Activated CD4-positive, alpha-beta T cell treated with anti-CD3 and anti-CD28 coated beads for 36 hours (primary cell): ENCODE results near the gene USP51. TPM values are rescaled to one million over a fixed set of nuclear protein-coding genes. Genes with fewer than 3 reads are reported as not detected.
"Not testable (repeated sequence)": the region's sequence is repeated elsewhere in the genome, so short reads cannot be mapped to it uniquely, and the experiment has no call there.

Source experiments
- ATAC-seq: fragments of 200-7000 bp; cut with Tn5 transposase; one replicate; pipeline ENCODE4 v1.10.0; 2021; ENCODE audit warnings: mild to moderate bottlenecking, moderate library complexity
- CTCF ChIA-PET: fragments of 350-600 bp; sonication (Branson Sonifier 250); formaldehyde crosslinking; loops from one replicate; lab custom pipeline; 2021; ENCODE audit warnings: antibody characterized with exemption; lab: Charles Lee
- POLR2A ChIA-PET: fragments of 350-600 bp; sonication (Branson Sonifier 250); formaldehyde crosslinking; loops from one replicate; lab custom pipeline; 2021; ENCODE audit warnings: antibody characterized with exemption, inconsistent platforms; lab: Charles Lee
- DNase-seq: peaks from one replicate; pipeline ENCODE4 v3.0.0-alpha.2; 2020
- H3K27ac Mint-ChIP-seq: one replicate; pipeline ENCODE4 v1.8.0; 2021; ENCODE audit warnings: mixed read lengths
- H3K27me3 Mint-ChIP-seq: one replicate; pipeline ENCODE4 v1.8.0; 2021; ENCODE audit warnings: mixed read lengths
- H3K36me3 Mint-ChIP-seq: one replicate; pipeline ENCODE4 v1.8.0; 2021; ENCODE audit warnings: low read depth, mixed read lengths
- H3K4me1 Mint-ChIP-seq: one replicate; pipeline ENCODE4 v1.8.0; 2021; ENCODE audit warnings: mixed read lengths
- H3K4me3 Mint-ChIP-seq: one replicate; pipeline ENCODE4 v1.8.0; 2021; ENCODE audit warnings: mild to moderate bottlenecking, moderate library complexity, mixed read lengths
- H3K9me3 Mint-ChIP-seq: one replicate; pipeline ENCODE4 v1.8.0; 2021; ENCODE audit warnings: low read depth, mixed read lengths
- intact Hi-C, 2 experiments: fragments of 100-400 bp; cut with DNase I in 1 of 2; cut with micrococcal nuclease in 1 of 2; formaldehyde crosslinking; loops; one replicate each; pipeline versions ENCODE4 v1.14.2 to v1.15.1; 2022 to 2024; cut with DNase I, micrococcal nuclease
- total RNA-seq, 2 experiments: library from RNA; stranded (reverse); gene quantifications; one replicate each; pipeline ENCODE4 v1.2.3, GENCODE V29; 2021

Gene USP51
- total RNA-seq: 1 to 10 TPM; 1.5 to 2.5 TPM

DNA sequence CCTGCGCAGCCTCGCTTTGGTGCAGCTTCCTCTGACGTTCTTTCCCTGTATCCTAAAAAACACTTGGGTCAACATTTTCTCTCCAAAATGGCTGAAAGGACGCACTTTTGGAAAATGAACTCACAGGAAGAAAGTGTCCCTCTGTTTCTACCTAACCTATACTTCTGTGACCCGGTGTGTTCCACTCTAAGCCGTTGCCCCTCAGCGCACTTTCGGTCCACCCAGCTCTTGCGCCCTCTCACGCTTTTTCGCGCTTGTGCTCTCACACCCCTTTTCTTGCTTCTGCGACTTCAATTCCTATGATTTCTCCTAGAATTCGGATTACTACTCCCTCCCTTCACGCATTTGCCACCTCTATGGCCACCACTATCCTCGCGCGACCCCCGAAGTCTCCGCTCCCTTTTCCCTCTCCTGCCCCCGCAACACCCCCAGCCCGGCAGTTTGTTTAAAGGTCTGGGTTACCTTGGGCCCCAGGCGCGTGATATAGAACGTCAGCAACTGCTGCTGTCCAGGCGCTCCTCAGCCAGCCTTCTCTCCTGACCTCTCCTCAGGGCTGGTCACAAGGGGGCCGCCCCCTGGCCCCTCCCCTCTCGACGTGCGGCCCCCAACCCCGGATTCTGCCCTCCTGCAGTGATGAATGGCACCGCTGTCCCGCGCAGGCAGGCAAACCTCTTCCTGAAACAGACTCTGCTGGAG, at the start of gene USP51:
Gene USP51, minus strand, starts transcription at position 535 of the 696 bp plus-strand sequence. CDS start 909 bp downstream, outside the sequence.
- intact Hi-C loops: no loop called here
- peak within 1 kb of the TSS; percentile 85 for H3K4me3 Mint-ChIP-seq

GRCh38 chrX:55524487-55524886, 34.8 kb upstream of the USP51 start:
- Mint-ChIP-seq H3K4me3 (no peak overlapping the region), H3K9me3 (no peaks in the 10 kb centered on the region), H3K36me3 (no peaks in the 10 kb centered on the region), H3K27ac (no peak overlapping the region), H3K27me3 (no peaks in the 10 kb centered on the region), H3K4me1 (peaks cover 2% of the 10 kb centered on the region)
- CTCF ChIA-PET: no interaction called here
- intact Hi-C loops: no loop called here
- DNase-seq (no peak), ATAC-seq (no peak)
- POLR2A ChIA-PET: no interaction called here

More for the DNA sequence above, at the start of gene USP51:
- ChIA-PET POLR2A (interaction anchor here (0.8 to 1.7 kb wide), 2 partner anchors 38 to 229 kb away, joined by 3 to 8 read pairs; partner anchors contain the start of gene MAGEH1), CTCF (interaction anchor here (0.8 to 1.3 kb wide), 3 partner anchors 38 to 843 kb away, joined by 3 to 6 read pairs (median 4); partner anchors contain the start of gene MAGEH1)
- Mint-ChIP-seq H3K27ac (peak within 1 kb of the TSS; percentile 95), H3K9me3 (no peaks in the 10 kb centered on the region), H3K4me1 (peaks cover 20% of the 10 kb centered on the region), H3K27me3 (no peaks in the 10 kb centered on the region), H3K36me3 (peaks cover 3% of the 10 kb centered on the region)
- ATAC-seq (peak; percentile 48), DNase-seq (peak; percentile 50)

GRCh38 chrX:55523356-55523755, 33.7 kb upstream of the USP51 start:
- Mint-ChIP-seq H3K27me3 (no peaks in the 10 kb centered on the region), H3K27ac (no peak overlapping the region), H3K9me3 (no peaks in the 10 kb centered on the region), H3K36me3 (no peaks in the 10 kb centered on the region), H3K4me1 (no peaks in the 10 kb centered on the region), H3K4me3 (no peak overlapping the region)
- intact Hi-C loops: no loop called here
- no peak for ATAC-seq
- CTCF ChIA-PET: no interaction called here
- no peak for DNase-seq
- POLR2A ChIA-PET: no interaction called here

- intact Hi-C loops: no loop called here
- POLR2A ChIA-PET: no interaction called here
- no peak overlapping the region for H3K27ac Mint-ChIP-seq
- DNase-seq (no peak), ATAC-seq (no peak)
- CTCF ChIA-PET: no interaction called here
- H3K36me3 Mint-ChIP-seq: no peaks in the 10 kb centered on the region
- no peaks in the 10 kb centered on the region for H3K9me3 Mint-ChIP-seq
- no peaks in the 10 kb centered on the region for H3K27me3 Mint-ChIP-seq
- no peak overlapping the region for H3K4me3 Mint-ChIP-seq
- H3K4me1 Mint-ChIP-seq: no peaks in the 10 kb centered on the region
Measured at GRCh38 chrX:55522596-55523276, 33.1 kb upstream of the USP51 start.

DNA sequence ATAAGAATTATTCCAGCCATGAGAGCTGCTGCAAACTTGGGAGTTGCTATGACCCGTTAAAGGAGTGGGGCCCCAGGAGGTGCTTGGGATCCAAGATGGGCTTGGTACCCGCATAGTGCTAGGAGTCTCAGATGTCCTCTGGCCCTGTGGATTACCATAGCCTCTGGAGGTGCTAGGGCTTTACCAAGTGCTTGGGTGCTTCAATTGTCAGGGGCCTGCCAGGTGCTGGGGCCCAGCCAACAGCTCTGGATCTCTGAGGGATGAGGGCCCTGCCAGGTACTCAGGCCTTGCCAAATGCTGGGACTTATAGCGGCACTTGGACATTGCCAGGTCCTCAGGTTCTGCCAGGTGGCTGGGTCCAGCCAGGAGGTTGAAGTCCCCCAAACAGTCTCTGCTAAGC, 32.0 kb upstream of the USP51 start:
- DNase-seq (no peak), ATAC-seq (no peak)
- CTCF ChIA-PET: no interaction called here
- intact Hi-C loops: no loop called here
- H3K36me3 Mint-ChIP-seq: no peaks in the 10 kb centered on the region
- no peak overlapping the region for H3K4me3 Mint-ChIP-seq
- H3K9me3 Mint-ChIP-seq: no peaks in the 10 kb centered on the region
- H3K4me1 Mint-ChIP-seq: no peaks in the 10 kb centered on the region
- H3K27ac Mint-ChIP-seq: no peak overlapping the region
- POLR2A ChIA-PET: no interaction called here
- H3K27me3 Mint-ChIP-seq: no peaks in the 10 kb centered on the region

- H3K27ac Mint-ChIP-seq, POLR2A ChIA-PET, H3K27me3 Mint-ChIP-seq, DNase-seq, H3K36me3 Mint-ChIP-seq, intact Hi-C loops, H3K4me1 Mint-ChIP-seq, H3K4me3 Mint-ChIP-seq, CTCF ChIA-PET, H3K9me3 Mint-ChIP-seq: not testable (repeated sequence)
- ATAC-seq: peak; percentile 39
Measured at GRCh38 chrX:55516794-55517481, 27.3 kb upstream of the USP51 start.

- H3K4me1 Mint-ChIP-seq, POLR2A ChIA-PET, H3K27me3 Mint-ChIP-seq, CTCF ChIA-PET, H3K27ac Mint-ChIP-seq, DNase-seq, H3K4me3 Mint-ChIP-seq, ATAC-seq, intact Hi-C loops, H3K9me3 Mint-ChIP-seq, H3K36me3 Mint-ChIP-seq: not testable (repeated sequence)
Measured at GRCh38 chrX:55513045-55513737, 23.5 kb upstream of the USP51 start.

- intact Hi-C loops, H3K9me3 Mint-ChIP-seq, DNase-seq, H3K27me3 Mint-ChIP-seq, H3K27ac Mint-ChIP-seq, POLR2A ChIA-PET, H3K36me3 Mint-ChIP-seq, H3K4me1 Mint-ChIP-seq, H3K4me3 Mint-ChIP-seq, CTCF ChIA-PET: not testable (repeated sequence)
- ATAC-seq: peak; percentile 47
Measured at GRCh38 chrX:55508410-55509152, 18.9 kb upstream of the USP51 start.

DNA sequence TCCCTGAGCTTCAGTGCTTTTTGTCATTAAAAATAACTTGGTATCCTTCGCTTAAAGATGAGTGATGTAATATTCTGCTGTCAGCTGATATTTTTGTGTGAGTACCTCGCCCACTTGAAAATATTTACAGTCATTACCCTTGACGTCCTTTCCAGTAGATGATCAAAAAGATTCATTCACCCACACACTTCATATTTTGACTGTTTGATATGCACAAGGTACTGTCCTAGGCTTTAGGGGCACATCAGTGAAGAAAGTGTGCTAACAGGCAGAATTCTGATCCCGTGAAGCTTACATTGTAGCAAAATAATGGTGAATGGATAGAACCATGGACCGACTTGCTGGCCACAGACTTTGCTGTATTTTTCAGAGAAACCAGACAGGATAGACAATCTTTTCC, 18.1 kb upstream of the USP51 start:
- H3K4me3 Mint-ChIP-seq, H3K9me3 Mint-ChIP-seq, H3K27me3 Mint-ChIP-seq, H3K4me1 Mint-ChIP-seq, POLR2A ChIA-PET, ATAC-seq, H3K36me3 Mint-ChIP-seq, H3K27ac Mint-ChIP-seq, DNase-seq, CTCF ChIA-PET, intact Hi-C loops: not testable (repeated sequence)

- H3K4me3 Mint-ChIP-seq, intact Hi-C loops, CTCF ChIA-PET, H3K4me1 Mint-ChIP-seq, H3K27ac Mint-ChIP-seq, H3K27me3 Mint-ChIP-seq, DNase-seq, H3K36me3 Mint-ChIP-seq, ATAC-seq, POLR2A ChIA-PET, H3K9me3 Mint-ChIP-seq: not testable (repeated sequence)
Measured at GRCh38 chrX:55507010-55507409, 17.4 kb upstream of the USP51 start.

DNA sequence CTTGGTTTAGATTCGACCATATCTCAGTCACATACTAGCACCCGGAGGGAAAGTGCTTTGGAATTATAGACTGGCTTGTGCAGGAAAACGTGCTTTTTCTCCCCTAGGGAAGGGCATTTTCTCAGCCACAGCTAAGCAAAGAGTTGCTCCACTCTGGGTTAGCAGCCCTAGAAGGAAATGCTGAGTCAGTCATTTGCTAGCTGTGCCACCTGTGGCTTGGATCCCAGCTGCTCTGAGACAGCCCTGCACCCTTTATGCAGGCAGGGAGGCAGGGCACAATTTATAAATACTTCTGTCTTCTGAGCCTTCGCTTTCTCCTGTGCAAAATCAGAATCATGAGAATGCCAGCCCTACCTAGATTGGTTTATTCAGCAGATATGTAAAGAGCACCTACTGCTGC, 1.3 kb upstream of the USP51 start:
- ChIA-PET POLR2A (no interaction called here), CTCF (interaction anchor here (0.7 kb wide), 1 partner anchor 1214 kb away, joined by 4 read pairs; no protein-coding TSS in a partner anchor)
- DNase-seq: no peak
- no peak overlapping the region for H3K27ac Mint-ChIP-seq
- ATAC-seq: no peak
- no peaks in the 10 kb centered on the region for H3K9me3 Mint-ChIP-seq
- intact Hi-C loops: no loop called here
- peaks cover 18% of the 10 kb centered on the region for H3K4me1 Mint-ChIP-seq
- H3K36me3 Mint-ChIP-seq: peaks cover 3% of the 10 kb centered on the region
- H3K4me3 Mint-ChIP-seq: no peak overlapping the region
- H3K27me3 Mint-ChIP-seq: no peaks in the 10 kb centered on the region
